GM19324 (cell line): ENCODE results near the gene RNU5B-1.

Experiments
- ATAC-seq: cut with Tn5 transposase; IDR thresholded peaks from one replicate; pipeline ENCODE4 v1.9.1; 2021; ENCODE audit warnings: mild to moderate bottlenecking, moderate library complexity; ENCODE audit not compliant: unreplicated experiment, low FRiP score

Gene RNU5B-1

GRCh38 chr15:65287520-65287855 lies 17.0 kb upstream of the RNU5B-1 start:
- ATAC-seq: no peak

GRCh38 chr15:65289261-65289854 lies 15.1 kb upstream of the RNU5B-1 start:
- ATAC-seq: no peak

GRCh38 chr15:65290228-65290627 lies 14.2 kb upstream of the RNU5B-1 start:
- no peak for ATAC-seq

GRCh38 chr15:65292938-65293518 lies 11.4 kb upstream of the RNU5B-1 start:
- no peak for ATAC-seq

DNA sequence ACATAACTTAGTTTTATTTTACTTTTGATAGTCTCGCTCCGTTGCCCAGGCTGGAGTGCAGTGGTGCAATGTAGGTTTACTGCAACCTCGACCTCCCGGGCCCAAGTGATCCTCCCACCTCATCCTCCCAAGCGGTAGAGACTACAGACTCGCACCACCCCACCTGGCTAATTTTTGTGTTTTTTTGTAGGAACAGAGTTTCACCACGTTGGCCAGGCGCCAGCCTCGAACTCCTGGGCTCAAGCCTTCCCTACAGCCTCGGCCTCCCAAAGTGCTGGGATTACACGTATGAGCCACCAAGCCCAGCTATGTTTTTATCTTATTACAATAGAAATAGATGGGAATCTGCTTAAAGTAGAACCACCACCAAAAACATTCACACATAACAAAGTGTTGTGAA lies 5.7 kb upstream of the RNU5B-1 start:
- no peak for ATAC-seq

DNA sequence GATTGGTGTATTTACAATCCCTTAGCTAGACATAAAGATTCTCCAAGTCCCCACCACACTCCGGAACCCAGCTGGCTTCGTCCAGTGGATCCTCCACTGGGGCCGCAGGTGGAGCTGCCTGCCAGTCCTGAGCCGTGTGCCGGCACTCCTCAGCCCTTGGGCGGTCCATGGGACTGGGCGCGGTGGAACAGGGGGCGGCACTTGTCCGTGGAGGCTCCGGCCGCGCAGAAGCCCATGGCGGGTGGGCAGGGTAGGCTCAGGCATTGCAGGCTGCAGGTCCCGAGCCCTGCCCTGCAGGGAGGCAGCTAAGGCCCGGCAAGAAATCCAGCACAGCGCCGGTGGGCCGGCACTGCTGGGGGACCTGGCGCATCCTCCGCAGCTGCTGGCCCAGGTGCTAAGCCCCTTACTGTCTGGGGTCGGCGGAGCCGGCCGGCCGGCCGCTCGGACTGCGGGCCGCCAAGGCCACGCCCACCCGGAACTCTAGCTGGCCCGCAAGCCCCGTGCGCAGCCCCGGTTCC lies 3.5 kb upstream of the RNU5B-1 start:
- no peak for ATAC-seq

DNA sequence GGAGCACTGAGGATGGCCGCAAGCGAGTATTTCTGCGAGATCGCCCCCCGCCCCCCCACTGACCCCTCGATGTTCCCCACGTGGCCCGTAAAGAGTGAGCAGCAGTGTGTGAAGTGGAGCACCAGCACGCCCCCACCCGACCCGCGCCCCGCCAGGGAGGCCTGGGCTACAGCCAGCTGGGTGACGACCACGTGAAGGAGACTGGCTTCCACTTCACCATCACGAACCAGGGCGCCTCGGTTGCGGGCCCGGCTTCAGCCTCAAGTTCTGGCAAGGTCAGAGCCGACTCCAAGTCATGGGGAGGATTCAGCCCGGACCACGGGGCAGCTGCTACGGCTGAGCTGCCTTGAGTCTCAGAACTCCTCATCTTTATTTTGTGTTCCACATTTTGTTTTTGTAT lies 2.4 kb upstream of the RNU5B-1 start:
- no peak for ATAC-seq

- ATAC-seq: peak; percentile 13
These were observed 643 bp upstream of the RNU5B-1 start for GRCh38 chr15:65303687-65304380.

DNA sequence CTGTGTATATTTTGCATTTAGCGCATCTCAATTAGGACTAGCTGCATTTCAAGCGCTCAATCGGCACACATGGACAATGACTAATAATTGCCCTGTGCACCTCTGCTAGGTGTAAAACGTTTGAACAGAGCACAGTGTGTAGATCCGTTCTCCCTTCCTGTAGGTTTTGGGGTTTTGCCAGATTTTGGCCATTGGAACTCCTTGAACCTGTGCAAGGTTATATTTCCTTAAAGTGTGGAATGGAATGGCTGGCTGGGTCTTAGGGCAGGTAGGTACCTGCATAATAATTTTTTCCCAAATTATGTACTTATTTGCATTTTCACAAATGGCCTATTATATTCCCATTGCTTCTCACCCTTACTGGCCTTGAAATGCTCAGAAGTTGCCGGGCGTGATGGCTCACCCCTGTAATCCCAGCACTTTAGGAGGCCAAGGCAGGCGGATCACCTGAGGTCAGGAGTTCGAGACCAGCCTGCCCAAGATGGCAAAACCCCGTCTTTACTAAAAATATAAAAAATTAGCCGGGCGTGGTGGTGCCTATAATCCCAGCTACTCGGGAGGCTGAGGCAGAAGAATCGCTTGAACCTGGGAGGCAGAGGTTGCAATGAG lies 777 bp downstream of the RNU5B-1 start:
- ATAC-seq: no peak

- ATAC-seq: no peak
These were observed 1.3 kb downstream of the RNU5B-1 start for GRCh38 chr15:65305776-65306175.

GRCh38 chr15:65306551-65306950 lies 2.1 kb downstream of the RNU5B-1 start:
- ATAC-seq: no peak

- ATAC-seq: no peak
These were observed 3.5 kb downstream of the RNU5B-1 start for GRCh38 chr15:65307978-65308377.

GRCh38 chr15:65309882-65310418 lies 5.5 kb downstream of the RNU5B-1 start:
- no peak for ATAC-seq

- no peak for ATAC-seq
These were observed 6.1 kb downstream of the RNU5B-1 start for GRCh38 chr15:65310431-65311137.

- ATAC-seq: no peak
These were observed 7.3 kb downstream of the RNU5B-1 start for GRCh38 chr15:65311760-65312159.

DNA sequence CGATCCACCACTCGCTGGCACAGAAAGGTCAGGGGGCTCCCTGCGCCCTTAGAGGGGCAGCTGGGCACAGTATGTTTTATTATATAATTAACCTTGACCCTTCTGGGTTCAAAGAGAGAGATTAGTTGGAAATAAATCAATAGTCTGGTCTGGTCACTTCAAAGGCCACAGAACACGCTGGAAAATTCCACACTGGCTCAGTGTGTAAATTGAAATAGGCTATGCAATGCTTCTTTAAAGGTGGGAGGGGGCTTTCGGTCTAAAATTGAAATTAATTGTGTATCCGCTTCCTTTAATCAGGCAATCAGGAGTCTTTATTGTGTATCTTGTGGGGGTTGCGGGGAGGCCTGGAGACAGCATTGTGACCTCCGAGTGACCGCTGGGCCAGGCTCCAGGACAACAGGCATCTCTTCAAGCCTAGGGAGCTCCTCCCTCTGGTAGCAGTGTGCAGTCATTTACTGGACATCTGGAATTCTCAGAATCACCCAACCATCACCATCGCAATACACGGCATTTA lies 8.0 kb downstream of the RNU5B-1 start:
- ATAC-seq: no peak

GRCh38 chr15:65318870-65319356 lies 14.4 kb downstream of the RNU5B-1 start:
- ATAC-seq: no peak

DNA sequence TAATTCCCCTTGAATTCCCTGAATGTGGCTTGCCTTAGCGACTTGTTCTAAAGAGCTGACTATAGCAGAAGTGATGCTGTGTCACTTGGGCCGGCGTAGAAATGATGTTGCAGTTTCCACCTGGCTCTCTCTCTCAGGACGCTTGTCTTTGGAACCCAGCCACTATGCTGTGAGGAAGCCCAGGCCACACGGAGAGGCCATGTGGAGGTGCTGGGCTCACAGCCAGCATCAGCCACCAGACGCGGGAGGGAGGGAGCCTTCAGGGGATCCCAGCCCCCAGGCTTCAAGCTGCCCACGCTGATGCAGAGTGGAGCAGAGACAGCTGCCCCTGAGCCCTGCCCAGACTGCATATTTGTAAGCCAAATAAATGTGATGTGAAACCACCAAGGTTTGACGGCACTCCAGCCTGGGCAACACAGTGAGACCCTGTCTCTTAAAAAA lies 18.6 kb downstream of the RNU5B-1 start:
- ATAC-seq: no peak

DNA sequence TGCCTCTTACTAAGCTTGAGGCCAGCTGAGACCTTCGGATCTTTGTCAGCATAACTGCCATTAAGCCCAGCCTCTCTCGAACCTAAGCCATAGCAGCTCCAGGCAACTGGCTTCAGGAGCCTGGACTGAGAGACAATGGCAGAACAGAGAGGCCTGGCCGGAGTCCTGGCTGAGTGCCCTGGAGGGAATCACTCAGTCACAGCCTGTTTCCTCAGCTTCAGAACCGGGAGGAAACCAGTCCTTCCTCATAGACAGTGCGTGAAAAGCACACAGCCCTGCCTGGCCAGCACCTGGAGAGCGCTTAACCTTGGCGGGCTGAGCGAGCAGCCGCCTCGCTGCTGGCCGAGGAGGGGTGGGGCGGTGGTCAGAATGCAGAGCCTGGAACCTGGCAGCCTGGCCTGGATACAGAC lies 21.6 kb downstream of the RNU5B-1 start:
- no peak for ATAC-seq

GRCh38 chr15:65326818-65327217 lies 22.3 kb downstream of the RNU5B-1 start:
- ATAC-seq: no peak
